ENCODE data around the gene COX6A2.

COX6A2 gene

DNA sequence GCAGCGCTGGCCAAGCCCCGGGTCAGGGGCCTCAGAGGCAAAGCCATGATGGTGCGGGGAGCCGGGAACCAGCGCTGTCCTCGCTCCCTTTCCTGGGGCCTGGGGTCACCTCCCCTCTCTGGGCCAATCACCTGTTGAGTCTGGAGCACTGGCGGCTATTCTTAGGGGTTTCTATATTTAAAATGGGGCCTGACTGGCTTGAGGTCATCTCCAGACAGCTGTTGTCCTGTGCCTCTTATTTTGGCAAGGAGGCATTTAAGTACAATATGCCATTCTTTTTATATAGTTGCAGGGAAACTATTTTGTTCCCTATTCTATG, at the start of gene COX6A2:
Gene COX6A2, minus strand, starts transcription at position 82 of the 319 bp plus-strand sequence. Its CDS starts 35 bp downstream, at position 47.
- H3K27ac ChIP-seq, result no peak within 1 kb of the TSS
- peak within 1 kb of the TSS in 5 of 7 experiments; percentile 7 to 39 (median 14) for H3K4me3 ChIP-seq

DNA sequence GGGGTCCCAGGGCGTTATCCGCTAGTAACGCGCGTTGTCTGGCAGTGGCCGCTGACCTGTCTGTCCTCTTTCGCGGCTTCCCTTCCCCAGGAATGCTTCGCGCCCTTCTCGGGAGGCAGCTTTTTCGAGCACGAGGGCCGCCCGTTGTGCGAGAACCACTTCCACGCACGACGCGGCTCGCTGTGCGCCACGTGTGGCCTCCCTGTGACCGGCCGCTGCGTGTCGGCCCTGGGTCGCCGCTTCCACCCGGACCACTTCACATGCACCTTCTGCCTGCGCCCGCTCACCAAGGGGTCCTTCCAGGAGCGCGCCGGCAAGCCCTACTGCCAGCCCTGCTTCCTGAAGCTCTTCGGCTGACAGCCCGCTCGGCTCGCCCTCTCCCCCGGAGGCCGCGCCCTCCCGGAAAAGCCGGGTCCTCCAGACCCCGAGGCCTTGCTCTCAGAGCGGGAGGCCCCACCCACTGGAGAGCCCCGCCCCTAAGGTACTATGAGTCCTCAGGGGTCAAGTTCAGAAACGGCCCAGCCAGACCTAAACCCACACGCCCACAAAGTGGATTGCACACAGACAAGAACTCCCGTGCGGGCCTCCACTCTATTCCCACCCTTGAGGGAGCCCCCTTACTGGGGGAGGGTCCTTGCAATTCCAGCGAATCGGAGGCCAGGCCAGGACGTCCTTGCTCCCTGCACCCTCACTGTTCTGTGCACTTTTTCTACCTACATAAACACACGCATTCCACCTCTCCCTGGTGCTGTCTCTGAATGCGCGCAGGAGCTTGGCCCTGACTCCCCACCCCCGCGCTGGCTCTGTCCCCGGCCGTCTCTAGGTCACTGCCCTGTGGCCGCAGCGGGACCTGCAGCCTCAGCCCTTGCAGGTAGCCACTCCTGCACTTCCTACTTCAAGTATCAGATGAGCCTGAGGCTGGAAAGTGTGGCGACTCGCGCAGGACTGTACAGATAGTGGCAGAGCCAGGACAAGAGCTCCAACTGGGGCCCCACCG, 49.4 kb upstream of the COX6A2 start:
- Histone ChIP-seq H3K27ac (peak overlapping the region in 11 of 21 experiments; percentile 9 to 75 (median 45)), H3K4me3 (peak overlapping the region; percentile 29 to 48 (median 39))

DNA sequence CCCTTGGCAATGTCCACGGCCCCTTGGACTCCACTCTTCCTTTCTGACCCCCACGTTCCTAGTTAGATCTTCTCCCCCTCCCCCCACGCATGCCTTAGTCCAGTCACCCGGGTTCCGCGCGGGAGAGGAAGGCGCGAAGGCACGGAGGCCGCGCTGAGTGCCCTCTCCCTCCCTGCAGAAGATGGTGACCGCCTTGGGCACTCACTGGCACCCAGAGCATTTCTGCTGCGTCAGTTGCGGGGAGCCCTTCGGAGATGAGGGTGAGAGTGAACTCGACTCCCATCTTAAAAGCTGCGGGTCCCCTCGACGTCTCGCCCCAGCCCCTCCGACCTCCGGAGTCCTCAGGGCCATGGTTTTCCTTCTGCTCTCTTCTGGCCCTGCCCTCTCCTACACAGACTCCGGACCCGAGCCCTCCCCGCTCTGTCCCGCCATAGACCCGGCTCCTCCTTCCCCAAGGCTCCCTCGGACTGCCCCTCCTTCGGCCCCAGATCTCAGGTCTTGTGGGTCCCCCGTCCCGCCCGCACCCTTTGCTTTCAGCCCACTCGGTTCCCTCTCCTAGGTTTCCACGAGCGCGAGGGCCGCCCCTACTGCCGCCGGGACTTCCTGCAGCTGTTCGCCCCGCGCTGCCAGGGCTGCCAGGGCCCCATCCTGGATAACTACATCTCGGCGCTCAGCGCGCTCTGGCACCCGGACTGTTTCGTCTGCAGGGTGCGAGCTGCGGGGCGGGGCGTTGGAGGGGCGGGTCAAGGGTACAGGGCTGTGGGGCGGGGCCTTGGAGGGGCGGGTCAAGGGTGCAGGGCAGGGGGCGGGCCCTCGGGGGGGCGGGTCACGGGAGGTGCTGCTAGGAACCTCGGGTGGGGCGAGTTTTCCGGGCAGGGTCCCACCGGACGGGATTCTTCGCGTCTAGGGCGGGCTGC, 48.4 kb upstream of the COX6A2 start:
- peak overlapping the region; percentile 29 to 48 (median 39) for H3K4me3 ChIP-seq
- H3K27ac ChIP-seq, result peak overlapping the region in 15 of 21 experiments; percentile 6 to 75 (median 45)

DNA sequence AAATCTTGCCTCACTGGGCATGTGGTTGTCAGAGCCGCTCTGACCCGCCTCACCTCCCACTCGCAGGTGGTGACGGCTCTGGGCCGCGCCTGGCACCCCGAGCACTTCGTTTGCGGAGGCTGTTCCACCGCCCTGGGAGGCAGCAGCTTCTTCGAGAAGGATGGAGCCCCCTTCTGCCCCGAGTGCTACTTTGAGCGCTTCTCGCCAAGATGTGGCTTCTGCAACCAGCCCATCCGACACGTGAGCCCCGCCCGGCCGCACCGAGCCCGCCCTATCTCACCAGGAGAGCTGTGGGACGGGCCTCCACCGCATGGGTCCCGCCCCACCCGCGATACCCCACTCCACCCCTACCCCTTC, 47.8 kb upstream of the COX6A2 start:
- peak overlapping the region; percentile 29 to 48 (median 39) for H3K4me3 ChIP-seq
- H3K27ac ChIP-seq, result peak overlapping the region in 5 of 21 experiments; percentile 13 to 51 (median 46)

DNA sequence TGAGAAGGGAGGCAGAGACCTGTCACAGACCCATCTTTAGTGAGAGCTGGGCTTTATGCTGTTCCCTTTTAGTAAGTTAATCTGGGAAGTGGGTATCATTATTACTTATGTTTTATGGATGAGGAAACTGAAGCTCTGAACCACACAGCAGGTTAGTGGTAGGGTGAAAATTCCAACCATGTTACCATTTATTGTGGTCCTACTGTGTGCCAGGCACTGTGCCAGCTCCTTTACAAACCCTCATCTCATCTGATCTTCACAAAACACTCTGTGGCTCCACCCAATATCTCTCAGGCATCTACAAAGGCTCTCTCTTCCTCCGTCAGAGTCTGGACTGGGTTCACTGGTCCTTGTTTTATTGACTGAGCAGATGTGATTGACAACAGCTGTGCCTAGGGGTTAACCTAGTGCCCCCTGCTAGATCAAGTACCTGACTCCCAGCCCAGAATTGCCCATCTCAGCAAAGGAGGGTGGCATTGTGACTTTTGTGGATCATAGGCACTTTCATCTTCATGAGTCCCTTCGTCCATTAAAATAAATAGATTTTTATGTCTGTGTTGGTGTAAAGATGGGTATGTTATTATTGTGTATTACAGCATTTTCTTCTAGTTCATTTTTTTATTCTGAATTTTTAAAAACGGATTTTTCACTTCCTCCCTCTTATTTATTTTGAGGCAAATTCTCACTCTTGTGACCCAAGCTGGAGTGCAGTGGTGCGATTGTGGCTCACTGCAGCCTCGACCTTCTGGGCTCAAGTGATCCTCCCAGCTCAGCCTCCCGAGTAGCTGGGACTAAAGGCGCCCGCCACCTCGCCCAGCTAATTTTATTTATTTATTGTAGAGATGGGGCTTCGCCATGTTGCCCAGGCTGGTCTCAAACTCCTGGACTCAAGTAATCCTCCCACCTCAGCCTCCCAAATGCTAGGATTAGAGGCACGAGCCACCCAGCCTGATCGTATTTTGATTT, 46.9 kb upstream of the COX6A2 start:
- Histone ChIP-seq H3K27ac (no peak overlapping the region), H3K4me3 (no peak overlapping the region)

DNA sequence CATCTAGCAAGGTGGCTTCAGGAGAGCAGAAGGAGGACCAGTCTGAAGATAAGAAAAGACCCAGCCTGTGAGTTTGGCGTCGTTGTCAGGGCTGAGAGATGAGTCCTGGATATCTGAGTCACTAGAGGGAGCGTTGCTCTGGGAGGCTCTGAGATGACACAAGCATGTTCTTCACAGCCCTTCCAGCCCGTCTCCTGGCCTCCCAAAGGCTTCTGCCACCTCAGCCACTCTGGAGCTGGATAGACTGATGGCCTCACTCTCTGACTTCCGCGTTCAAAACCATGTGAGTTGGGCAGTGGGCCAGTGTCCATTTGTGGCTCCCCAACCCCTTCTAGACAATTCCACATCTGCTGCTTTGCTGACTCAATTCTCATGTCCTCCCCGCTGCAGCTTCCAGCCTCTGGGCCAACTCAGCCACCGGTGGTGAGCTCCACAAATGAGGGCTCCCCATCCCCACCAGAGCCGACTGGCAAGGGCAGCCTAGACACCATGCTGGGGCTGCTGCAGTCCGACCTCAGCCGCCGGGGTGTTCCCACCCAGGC, 46.1 kb upstream of the COX6A2 start:
- peak overlapping the region in 2 of 21 experiments; percentile 34 to 39 for H3K27ac ChIP-seq
- H3K4me3 ChIP-seq, result no peak overlapping the region

DNA sequence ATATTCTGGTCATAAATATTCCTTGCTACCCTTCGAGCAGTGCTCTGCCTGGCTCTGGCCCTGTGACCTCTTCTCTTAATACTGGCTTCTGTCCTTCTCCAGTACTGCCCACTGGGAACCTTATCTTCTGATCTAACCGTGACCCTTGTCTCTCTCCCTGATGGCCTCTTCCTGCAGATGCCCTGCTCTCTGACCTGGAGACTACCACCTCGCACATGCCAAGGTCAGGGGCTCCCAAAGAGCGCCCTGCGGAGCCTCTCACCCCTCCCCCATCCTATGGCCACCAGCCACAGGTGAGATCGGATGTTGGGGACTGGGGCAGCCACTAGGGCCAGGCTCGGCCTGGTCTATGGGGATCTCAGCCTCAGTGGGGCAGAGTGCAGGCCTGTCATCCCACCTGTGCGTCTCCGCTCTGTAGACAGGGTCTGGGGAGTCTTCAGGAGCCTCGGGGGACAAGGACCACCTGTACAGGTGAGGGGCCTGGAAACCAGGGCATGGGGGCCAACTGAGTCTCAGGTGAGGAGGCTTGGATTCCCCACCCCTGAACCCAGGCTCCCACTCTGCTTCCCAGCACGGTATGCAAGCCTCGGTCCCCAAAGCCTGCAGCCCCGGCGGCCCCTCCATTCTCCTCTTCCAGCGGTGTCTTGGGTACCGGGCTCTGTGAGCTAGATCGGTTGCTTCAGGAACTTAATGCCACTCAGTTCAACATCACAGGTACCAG, 45.3 kb upstream of the COX6A2 start:
- Histone ChIP-seq H3K27ac (peak overlapping the region in 3 of 21 experiments; percentile 34 to 93 (median 39)), H3K4me3 (no peak overlapping the region)

DNA sequence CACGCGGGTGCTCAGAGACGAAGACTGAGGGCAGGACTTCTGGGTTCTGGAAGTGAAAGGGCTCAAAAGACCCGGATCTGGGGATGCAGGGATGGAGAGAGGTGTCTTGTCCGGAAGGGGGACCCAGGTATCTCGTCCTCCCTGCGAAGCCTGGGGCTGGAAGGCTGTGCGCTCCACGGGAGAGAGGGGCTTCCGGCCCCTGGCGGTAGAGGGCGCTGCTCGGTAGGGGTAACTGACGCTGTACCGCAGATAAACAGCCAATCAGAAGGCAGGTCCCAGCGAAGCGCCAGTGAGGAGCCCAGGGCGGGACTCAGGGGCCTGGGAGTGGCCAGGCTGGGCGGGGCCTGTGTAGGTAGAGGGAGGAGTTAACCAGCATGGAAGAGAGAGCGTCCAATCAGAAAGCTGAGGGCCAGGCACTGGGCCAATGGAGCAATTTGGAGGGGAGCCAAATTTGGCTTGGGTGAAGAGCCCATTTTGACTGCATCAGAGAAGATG, 44.6 kb upstream of the COX6A2 start:
- Histone ChIP-seq H3K27ac (peak overlapping the region; percentile 34 to 95 (median 87)), H3K4me3 (peak overlapping the region; percentile 44 to 65 (median 49))

DNA sequence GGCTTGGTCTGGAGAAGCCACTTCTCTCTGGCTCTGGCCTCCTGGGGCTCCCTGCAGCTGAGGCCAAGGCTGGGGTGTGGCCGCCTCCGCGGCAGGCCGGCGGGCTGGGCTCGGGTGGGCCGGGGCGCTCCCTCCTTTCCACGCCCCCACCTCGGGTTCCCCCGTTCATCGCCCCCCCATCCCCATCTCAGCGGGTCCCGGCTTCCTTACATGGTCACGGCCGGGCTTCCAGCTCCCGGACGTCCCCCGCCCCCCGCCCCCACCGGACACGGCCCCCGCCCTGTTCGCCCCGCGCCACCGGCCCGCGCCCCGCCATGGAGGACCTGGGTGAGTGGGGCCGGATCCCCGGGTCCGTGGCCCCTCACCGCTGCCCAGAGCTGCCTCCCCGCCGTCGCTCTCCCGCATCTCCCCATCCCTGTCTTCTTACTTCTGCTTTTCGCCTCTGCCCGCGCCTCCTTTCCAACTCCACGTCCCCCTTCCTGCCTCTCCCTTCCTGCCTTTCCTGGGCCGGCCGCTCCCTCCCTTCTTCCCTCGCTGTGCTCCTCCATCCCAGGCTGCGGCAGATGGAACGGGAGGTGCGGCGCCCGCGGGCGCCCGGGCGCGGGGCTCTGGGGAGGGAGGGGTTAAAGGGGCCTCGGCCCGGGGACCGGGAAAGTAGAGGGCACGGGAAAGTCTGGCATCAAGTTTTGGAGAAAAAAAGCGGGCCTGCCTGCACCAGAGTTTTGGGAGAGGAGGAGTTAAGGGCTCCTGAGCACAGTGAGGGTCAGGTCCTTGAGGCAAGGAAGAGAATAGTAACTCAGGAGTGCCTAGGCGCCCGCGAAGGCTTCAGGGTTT, 43.9 kb upstream of the COX6A2 start, which contains the start of gene TGFB1I1:
Gene TGFB1I1, plus strand, starts transcription at position 278 of the 834 bp plus-strand sequence. Its CDS starts 37 bp downstream, at position 315.
- Histone ChIP-seq H3K4me3 (peak within 1 kb of the TSS; percentile 44 to 65 (median 49)), H3K27ac (peak within 1 kb of the TSS; percentile 34 to 95 (median 87))

DNA sequence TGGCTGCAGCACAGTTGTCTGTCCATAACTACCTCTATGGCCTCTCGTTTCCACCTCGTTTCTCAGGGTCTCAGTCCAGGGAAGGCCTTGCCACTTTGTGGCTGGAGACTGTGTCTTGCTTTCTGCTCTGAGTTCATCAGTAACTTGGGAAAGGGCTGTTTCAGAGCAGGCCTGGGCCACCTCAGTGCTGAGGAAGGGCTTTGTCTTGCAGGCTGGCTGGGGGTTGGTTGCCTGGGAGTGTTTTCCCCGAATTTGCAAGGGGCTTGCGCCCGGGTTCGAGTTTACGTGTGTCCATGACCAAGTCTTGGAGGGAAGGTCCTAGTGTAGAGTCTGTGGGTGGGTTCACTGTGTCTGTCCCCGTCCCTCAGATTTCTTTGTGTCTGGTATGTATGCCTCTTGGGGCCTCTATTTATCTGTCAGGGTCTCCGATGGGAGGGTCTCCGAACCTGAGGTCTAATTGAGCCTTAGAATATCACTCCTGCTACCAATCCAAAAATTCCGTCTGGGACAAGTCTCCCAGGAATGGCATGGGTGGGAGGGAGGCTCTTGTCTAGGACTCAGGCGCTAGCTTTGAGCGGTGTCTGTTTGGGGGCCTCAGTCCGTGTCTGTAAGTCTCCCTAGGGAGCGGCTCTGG, 43.2 kb upstream of the COX6A2 start:
- Histone ChIP-seq H3K4me3 (peak overlapping the region; percentile 44 to 65 (median 49)), H3K27ac (peak overlapping the region in 20 of 21 experiments; percentile 34 to 95 (median 87))

DNA sequence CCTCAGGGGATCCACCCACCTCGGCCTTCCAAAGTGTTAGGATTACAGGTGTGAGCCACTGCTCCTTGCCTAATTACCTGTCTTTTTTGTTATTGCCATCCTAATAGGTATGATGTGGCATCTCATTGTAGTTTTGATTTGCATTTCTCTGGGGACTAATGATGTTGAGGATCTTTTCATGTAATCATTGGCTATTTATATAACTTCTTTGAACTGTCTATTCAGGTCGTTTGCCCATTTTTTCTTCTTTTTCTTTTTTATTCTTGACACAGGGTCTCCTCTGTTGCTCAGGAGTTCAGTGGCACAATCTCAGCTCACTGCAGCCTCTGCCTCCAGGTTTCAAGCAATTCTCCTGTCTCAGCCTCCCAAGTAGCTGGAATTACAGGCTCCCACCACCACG, 42.5 kb upstream of the COX6A2 start:
- H3K4me3 ChIP-seq, result no peak overlapping the region
- H3K27ac ChIP-seq, result peak overlapping the region in 7 of 21 experiments; percentile 62 to 95 (median 91)

DNA sequence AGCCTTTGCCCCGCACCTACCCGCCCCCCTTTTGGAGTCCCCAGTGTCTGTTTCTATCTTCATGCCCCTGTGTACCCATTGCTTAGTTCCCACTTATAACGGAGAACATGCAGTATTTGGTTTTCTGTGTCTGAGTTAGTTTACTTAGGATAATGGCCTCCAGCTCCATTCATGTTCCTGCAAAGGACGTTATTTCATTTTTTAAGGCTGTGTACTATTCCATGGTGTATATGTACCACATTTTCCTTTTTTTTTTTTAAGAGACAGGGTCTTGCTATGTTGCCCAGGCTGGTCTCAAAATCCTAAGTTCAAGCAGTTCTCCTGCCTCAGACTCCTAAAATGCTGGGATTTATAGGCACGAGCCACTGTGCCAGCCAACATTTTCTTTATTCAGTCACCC, 39.7 kb upstream of the COX6A2 start:
- Histone ChIP-seq H3K4me3 (no peak overlapping the region), H3K27ac (no peak overlapping the region)

DNA sequence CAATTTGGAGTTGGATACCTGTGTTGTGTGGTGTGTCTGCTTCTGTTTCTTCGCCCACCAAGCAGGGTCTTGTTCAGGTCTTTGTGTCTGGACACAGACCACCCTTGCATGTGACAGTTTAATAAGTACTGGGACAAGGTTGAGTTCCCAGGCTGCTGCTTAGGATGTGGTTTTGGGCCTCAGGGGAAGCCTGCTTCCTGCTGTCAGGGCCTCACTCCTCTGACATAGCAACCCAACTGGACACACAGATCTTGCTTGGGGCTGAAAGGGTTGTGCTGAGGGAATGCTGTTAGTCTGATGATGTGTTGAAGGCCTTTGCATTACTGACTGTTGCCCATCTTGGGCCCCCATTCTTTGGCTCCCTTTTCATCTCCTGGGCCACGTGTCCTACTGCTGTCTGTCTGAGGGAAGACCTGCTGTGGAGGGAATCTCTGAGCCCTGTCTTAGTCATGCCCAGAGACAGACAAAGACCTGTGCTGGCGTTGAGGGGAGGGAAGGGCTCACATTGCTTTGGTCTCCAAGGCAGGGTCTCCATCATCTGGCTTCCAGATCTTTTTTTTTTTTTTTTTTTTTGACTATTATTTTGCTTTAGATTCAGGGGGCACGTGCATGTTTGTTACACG, 39.1 kb upstream of the COX6A2 start:
- Histone ChIP-seq H3K27ac (peak overlapping the region in 7 of 21 experiments; percentile 1 to 63 (median 15)), H3K4me3 (no peak overlapping the region)

DNA sequence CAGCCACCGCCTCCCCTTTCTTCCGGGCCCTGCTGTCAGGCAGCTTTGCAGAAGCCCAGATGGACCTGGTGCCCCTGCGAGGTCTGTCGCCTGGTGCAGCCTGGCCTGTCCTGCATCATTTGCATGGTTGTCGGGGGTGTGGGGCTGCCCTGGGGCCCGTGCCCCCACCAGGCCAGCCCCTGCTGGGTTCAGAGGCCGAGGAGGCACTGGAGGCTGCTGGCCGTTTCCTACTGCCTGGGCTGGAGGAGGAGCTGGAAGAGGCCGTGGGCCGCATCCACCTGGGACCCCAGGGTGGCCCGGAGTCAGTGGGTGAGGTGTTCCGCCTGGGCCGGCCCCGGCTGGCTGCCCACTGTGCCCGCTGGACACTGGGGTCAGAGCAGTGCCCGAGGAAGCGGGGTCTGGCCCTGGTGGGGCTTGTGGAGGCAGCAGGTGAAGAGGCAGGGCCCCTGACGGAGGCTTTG, 38.3 kb upstream of the COX6A2 start:
- Histone ChIP-seq H3K4me3 (no peak overlapping the region), H3K27ac (peak overlapping the region in 6 of 21 experiments; percentile 1 to 63 (median 22))

DNA sequence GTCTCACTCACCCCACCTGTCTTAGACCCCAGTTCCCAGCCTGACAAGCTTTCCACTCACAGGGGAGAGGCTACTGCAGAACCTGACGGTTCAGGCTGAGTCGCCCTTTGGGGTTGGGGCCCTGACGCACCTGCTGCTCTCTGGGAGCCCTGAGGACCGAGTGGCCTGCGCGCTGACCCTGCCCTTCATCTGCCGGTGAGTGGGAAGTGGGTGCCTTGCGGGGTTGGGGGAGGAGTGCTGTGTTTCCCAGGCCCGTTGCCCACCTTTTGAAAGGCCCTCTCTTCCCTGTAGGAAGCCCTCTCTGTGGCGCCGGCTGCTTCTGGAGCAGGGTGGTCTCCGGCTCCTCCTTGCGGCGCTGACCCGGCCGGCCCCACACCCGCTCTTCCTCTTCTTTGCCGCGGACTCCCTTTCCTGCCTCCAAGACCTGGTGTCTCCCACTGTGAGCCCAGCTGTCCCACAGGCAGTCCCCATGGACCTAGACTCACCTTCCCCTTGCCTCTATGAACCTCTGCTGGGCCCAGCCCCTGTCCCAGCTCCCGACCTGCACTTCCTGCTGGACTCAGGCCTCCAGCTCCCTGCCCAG, 37.7 kb upstream of the COX6A2 start:
- Histone ChIP-seq H3K4me3 (no peak overlapping the region), H3K27ac (peak overlapping the region in 3 of 21 experiments; percentile 1 to 63 (median 21))

Data from skin epidermis (tissue), 12 donors.